AG04449 (cell line): ENCODE results near the gene BCAR1.

ENCODE experiments used
- CTCF ChIA-PET: fragments of 350-600 bp; formaldehyde crosslinking; extraction: SDS; loops from one replicate; lab custom pipeline; 2021; ENCODE audit warnings: antibody characterized with exemption; lab: Yijun Ruan, JAX
- POLR2A ChIA-PET: fragments of 400-600, 350-600 bp; formaldehyde crosslinking; extraction: SDS; loops from one replicate; lab custom pipeline; 2020; ENCODE audit warnings: antibody characterized with exemption, inconsistent platforms; lab: Yijun Ruan, JAX
- DNase-seq: peaks from one replicate; pipeline ENCODE4 v3.0.0-alpha.2; 2010; ENCODE audit warnings: low read depth, low spot score
- H3K4me3 ChIP-seq: 2 replicates; pipeline ENCODE4 v1.5.1; 2011; ENCODE audit warnings: low read depth, mild to moderate bottlenecking, control low read depth, low read length
- CTCF ChIP-seq: IDR thresholded peaks from one replicate; pipeline ENCODE4 v1.5.1; 2011; ENCODE audit warnings: mild to moderate bottlenecking, moderate library complexity, low read length, control low read depth, inconsistent platforms; ENCODE audit not compliant: insufficient read depth; ENCODE audit errors: missing control alignments

The BCAR1 gene

GRCh38 chr16:75293173-75293572, 41.7 kb upstream of the BCAR1 start:
- no peak for TF ChIP-seq CTCF
- DNase-seq: no peak
- ChIA-PET CTCF (interaction anchor here (1.3 to 2.6 kb wide), 5 partner anchors 10 to 92 kb away, joined by 3 to 8 read pairs (median 7); no protein-coding TSS in a partner anchor), POLR2A (no interaction called here)
- H3K4me3 ChIP-seq: no peak overlapping the region

DNA sequence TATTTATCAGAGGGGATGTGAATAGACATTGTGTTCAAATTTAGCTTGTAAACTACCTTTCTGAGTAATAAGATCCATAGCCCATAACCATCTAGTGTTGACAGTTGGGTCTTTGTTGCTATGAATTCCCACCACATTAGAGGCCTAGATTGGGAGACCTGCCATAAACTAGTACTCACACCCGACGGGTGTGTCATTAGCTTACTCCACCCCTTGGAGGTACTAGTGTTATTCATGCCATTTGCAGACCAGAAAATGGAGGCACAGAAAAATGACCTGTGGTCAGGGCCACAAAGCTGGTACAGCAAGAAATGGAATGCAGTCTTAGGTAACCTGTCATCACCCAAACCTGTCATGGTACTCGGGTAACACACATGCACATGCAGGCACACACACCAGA, 41.3 kb upstream of the BCAR1 start:
- POLR2A ChIA-PET: no interaction called here
- CTCF ChIA-PET: interaction anchor here (0.9 to 2.6 kb wide), 5 partner anchors 9 to 93 kb away, joined by 3 to 7 read pairs (median 6); no protein-coding TSS in a partner anchor
- no peak for TF ChIP-seq CTCF

GRCh38 chr16:75289189-75289588, 37.8 kb upstream of the BCAR1 start:
- H3K4me3 ChIP-seq: no peak overlapping the region
- TF ChIP-seq CTCF: no peak
- DNase-seq: no peak
- ChIA-PET POLR2A (no interaction called here), CTCF (interaction anchor here (1.4 kb wide), 1 partner anchor 112 kb away, joined by 3 read pairs; no protein-coding TSS in a partner anchor)

More for the DNA sequence above, 41.3 kb upstream of the BCAR1 start:
- DNase-seq: no peak
- H3K4me3 ChIP-seq: no peak overlapping the region

DNA sequence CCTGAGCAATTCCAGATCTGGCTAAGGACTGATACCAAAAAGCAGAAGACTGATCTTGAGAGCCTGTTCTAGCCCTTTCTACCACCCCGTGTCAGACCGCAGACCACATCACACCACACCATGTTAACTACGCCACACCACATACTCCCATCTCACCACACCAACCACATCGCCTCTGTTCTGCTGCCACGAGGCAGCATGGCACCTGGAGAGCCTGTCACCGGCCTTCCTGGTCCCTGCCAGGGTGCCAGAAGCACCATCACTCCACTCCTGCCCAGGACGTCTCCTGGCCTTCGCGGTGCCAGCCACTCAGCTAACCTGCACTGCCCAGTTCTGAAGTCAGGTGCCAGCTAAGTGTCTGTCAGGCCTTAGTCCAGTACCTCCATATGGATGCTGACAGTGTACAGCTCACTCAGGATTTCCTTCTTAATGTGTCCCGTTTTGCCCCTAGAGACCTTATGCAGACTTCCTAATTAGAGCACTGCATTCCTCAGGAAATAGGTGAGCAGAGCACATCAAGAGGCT, 37.2 kb upstream of the BCAR1 start:
- H3K4me3 ChIP-seq: no peak overlapping the region
- no peak for TF ChIP-seq CTCF
- DNase-seq: no peak
- ChIA-PET CTCF (interaction anchor here (1.4 kb wide), 1 partner anchor 112 kb away, joined by 3 read pairs; no protein-coding TSS in a partner anchor), POLR2A (no interaction called here)

- CTCF ChIA-PET: interaction anchor here (1.4 kb wide), 1 partner anchor 113 kb away, joined by 3 read pairs; no protein-coding TSS in a partner anchor
- H3K4me3 ChIP-seq: no peak overlapping the region
- TF ChIP-seq CTCF: no peak
- DNase-seq: no peak
- POLR2A ChIA-PET: no interaction called here
Measured at GRCh38 chr16:75288181-75288580, 36.8 kb upstream of the BCAR1 start.

- POLR2A ChIA-PET: no interaction called here
- CTCF ChIA-PET: interaction anchor here (1.0 to 1.4 kb wide), 2 partner anchors 36 to 113 kb away, joined by 3 to 5 read pairs; no protein-coding TSS in a partner anchor
- H3K4me3 ChIP-seq: no peak overlapping the region
- TF ChIP-seq CTCF: no peak
- no peak for DNase-seq
Measured at GRCh38 chr16:75287708-75288107, 36.3 kb upstream of the BCAR1 start.
